ENCODE measurements around the gene INTS7.
A peak's percentile ranks its signal among the peaks of the same experiment; 100 is the strongest.
"Not testable (repeated sequence)": the region's sequence is repeated elsewhere in the genome, so short reads cannot be mapped to it uniquely, and the experiment has no call there.

INTS7 gene

GRCh38 chr1:212037900-212038299 lies 2.5 kb upstream of the INTS7 start:
- no peak for DNase-seq (ENCODE audit: low spot score)

- DNase-seq (ENCODE audit: low spot score): no peak
Measured at GRCh38 chr1:212035835-212036605, 663 bp upstream of the INTS7 start.

- DNase-seq (ENCODE audit: low spot score): no peak
Measured at GRCh38 chr1:212034516-212035122, 738 bp downstream of the INTS7 start.

GRCh38 chr1:212030936-212031528 lies 4.3 kb downstream of the INTS7 start:
- DNase-seq (ENCODE audit: low spot score): no peak

DNA sequence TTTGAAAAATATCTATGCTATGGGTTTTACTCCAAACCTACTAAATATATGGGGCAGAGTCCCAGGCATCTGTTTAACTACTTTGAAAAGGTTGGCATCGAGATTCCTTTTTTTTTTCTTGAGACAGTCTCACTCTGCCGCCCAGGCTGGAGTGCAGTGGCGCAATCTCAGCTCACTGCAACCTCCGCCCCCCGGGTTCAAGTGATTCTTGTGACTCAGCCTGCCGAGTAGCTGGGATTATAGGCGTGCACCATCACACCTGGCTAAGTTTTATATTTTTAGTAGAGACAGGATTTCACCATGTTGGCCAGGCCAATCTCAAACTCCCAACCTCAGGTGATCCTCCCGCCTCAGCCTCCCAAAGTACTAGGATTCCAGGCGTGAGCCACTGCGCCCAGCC lies 7.6 kb downstream of the INTS7 start:
- not testable (repeated sequence) for DNase-seq (ENCODE audit: low spot score)

- no peak for DNase-seq (ENCODE audit: low spot score)
Measured at GRCh38 chr1:212024469-212025149, 10.7 kb downstream of the INTS7 start.

GRCh38 chr1:212022908-212023307 lies 12.4 kb downstream of the INTS7 start:
- DNase-seq (ENCODE audit: low spot score): not testable (repeated sequence)

DNA sequence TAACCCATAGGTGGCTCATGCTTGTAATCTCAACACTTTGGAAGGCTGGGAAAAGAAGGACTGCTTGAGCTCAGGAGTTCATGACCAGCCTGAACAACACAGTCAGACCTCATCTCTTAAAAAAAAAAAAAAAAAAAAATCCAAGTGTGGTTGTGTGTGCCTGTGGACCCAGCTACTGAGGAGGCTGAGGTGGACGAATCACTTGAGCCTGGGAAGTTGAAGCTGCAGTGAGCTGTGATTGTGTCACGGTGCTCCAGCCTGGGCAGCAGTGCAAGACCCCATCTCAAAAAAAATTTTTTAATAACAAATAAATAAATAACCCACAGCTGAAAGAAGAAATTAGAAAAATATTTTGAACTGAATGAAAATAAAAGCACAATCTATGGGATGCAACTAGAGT lies 13.8 kb downstream of the INTS7 start:
- DNase-seq (ENCODE audit: low spot score): no peak

GRCh38 chr1:212020975-212021374 lies 14.4 kb downstream of the INTS7 start:
- DNase-seq (ENCODE audit: low spot score): no peak

DNA sequence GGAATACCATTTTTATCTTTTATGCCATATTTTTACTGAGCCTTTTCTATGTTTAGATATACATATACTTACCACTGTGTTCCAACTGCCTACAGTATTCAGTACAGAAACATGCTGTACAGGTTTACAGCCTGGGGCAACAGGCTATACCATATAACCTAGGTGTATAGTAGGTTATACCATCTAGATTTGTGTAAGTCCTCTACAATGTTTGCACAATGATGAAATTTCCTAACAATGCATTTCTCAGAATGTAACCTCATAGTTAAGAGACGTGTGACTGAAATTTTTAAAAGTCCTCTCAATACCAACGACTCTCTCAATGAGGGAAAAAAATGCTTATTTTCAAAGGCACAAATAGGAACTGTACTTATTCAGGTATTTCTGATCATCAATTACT lies 21.7 kb downstream of the INTS7 start:
- no peak for DNase-seq (ENCODE audit: low spot score)

GRCh38 chr1:212012034-212012740 lies 23.2 kb downstream of the INTS7 start:
- DNase-seq (ENCODE audit: low spot score): peak; percentile 76

DNA sequence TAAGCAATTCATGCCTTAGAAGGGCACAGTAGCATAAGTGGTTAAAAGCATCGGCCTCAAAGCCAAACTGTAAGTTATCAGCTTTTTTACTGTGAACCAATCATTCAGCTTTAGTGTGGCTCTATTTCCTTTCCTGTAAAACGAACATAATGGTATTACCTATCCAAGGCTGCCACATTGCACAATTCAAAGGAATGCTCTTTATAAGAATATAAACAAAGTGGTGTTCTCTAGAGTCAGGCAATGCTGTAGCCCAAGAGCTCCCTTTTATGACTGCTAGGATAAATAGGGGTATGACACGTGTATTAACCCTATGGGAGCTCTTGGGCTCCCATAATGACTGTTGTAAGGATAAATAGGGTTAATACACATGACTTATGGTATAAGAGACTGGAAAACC lies 25.4 kb downstream of the INTS7 start:
- DNase-seq (ENCODE audit: low spot score): peak; percentile 10

- no peak for DNase-seq (ENCODE audit: low spot score)
Measured at GRCh38 chr1:212009561-212009960, 25.8 kb downstream of the INTS7 start.

- no peak for DNase-seq (ENCODE audit: low spot score)
Measured at GRCh38 chr1:212007886-212008285, 27.5 kb downstream of the INTS7 start.

DNA sequence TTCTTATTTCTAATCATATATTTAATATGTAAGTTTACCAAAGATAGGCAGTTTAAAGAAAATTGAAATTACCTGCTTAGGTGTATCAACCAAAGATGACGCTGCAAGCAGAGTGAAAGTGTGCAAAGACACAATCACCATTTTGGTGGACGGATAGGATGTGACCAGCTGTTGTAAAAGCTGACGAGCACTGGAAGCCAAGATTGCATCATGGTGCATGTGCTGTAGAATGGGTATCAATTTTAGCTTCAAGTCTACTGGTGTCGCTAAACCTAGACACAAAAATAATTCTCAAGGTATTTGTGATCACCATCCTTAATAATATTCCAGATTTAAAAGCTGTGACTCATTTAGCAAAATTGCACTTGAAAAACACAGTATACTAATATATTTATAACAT lies 28.2 kb downstream of the INTS7 start:
- DNase-seq (ENCODE audit: low spot score): no peak

- no peak for DNase-seq (ENCODE audit: low spot score)
Measured at GRCh38 chr1:212004895-212005608, 30.3 kb downstream of the INTS7 start.

DNA sequence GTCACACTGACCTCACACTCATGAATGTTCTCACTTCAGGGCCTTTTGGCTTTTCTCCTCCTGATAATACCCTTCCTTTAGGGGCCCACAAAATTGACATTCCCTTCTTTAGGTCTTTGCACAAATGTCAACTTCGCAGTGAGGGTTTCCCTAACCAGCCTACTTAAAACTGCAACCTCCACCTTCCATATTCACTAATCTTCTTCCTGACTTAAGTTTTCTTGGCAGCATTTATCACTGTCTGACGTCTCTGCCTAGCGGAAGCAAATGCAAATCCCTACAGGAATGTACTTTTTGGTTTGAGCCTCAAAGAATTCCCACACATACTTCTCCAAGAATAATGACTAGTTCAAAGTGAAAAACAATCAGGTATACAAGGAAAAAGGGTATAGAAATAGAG lies 32.8 kb downstream of the INTS7 start:
- DNase-seq (ENCODE audit: low spot score): no peak

- not testable (repeated sequence) for DNase-seq (ENCODE audit: low spot score)
Measured at GRCh38 chr1:211997426-211997825, 37.9 kb downstream of the INTS7 start.

GRCh38 chr1:211991695-211992094 lies 43.7 kb downstream of the INTS7 start:
- no peak for DNase-seq (ENCODE audit: low spot score)

DNA sequence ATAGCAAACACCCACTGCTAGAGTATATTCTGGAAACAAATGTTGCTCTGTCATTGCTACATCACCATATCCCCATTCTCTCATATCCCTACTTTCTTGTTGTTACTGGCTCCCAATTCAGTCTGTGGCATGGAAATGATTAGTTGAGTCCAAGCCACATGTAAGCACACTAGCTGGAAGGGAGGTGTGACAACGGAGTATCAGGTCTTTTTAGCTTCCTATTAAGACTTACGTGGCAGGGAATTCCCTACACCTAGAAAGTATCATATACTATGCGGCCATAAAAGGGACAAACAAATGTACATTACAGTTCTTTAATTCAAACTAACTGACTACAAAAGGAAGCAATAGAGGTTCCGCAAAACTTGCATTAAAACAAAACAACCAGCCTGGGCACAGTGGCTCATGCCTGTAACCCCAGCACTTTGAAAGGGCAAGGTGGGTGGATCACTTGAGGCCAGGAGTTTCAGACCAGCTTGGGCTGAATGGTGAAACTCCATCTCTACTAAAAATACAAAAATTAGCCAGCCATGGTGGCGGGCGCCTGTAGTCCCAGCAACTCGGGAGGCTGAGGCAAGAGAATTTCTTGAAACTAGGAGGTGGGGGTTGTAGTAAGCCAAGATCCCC lies 48.6 kb downstream of the INTS7 start:
- no peak for DNase-seq (ENCODE audit: low spot score)

Measured in Ammon's horn (tissue), 1 donor.